Measurements from ENCODE around the gene TP53I13. TPM values are rescaled to one million over a fixed set of nuclear protein-coding genes. Genes with fewer than 3 reads are reported as not detected.

Gene TP53I13
- total RNA-seq, 2 experiments from 2014 or later, result 20.8 to 27.5 TPM

DNA sequence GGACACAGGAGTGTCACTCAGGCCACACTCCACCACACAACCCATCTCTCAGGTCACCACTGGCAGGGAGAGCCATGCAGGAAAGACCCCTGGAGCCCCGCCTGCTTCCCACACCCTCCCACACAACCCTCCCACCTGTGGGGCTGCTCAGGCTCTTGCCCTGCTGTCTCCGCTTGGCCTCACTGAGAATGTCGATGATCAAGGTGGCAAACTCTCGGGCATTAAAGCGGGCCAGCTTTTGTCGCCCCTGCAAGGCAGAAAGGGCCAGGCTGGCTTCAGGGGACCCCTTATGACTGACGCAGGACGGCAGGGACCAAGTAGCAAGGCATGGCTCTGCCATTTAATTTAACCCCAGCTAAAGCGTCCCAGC is 8.5 kb downstream of the TP53I13 start:
- Histone ChIP-seq H3K9me2 (ENCODE audit: insufficient read depth, low read length) (no peaks in the 10 kb centered on the region), H3K27ac (ENCODE audit: low read depth, low read length, poor library complexity, severe bottlenecking) (no peak overlapping the region), H3K4me2 (ENCODE audit: low read length) (no peak overlapping the region), H4K20me1 (ENCODE audit: insufficient read depth, low read length) (no peaks in the 10 kb centered on the region), H3K4me3 (ENCODE audit: low read depth, low read length, poor library complexity, severe bottlenecking) (no peak overlapping the region), H2AFZ (ENCODE audit: low read length) (no peak overlapping the region), H3K4me1 (ENCODE audit: insufficient read depth, low read length, poor library complexity, severe bottlenecking) (peaks cover 17% of the 10 kb centered on the region), H3K36me3 (ENCODE audit: insufficient read depth, low read length) (peaks cover 76% of the 10 kb centered on the region), H3K79me2 (ENCODE audit: insufficient read depth, low read depth, low read length) (no peaks in the 10 kb centered on the region), H3K9me3 (ENCODE audit: low read length) (no peaks in the 10 kb centered on the region)
- TF ChIP-seq, protein P1, sequence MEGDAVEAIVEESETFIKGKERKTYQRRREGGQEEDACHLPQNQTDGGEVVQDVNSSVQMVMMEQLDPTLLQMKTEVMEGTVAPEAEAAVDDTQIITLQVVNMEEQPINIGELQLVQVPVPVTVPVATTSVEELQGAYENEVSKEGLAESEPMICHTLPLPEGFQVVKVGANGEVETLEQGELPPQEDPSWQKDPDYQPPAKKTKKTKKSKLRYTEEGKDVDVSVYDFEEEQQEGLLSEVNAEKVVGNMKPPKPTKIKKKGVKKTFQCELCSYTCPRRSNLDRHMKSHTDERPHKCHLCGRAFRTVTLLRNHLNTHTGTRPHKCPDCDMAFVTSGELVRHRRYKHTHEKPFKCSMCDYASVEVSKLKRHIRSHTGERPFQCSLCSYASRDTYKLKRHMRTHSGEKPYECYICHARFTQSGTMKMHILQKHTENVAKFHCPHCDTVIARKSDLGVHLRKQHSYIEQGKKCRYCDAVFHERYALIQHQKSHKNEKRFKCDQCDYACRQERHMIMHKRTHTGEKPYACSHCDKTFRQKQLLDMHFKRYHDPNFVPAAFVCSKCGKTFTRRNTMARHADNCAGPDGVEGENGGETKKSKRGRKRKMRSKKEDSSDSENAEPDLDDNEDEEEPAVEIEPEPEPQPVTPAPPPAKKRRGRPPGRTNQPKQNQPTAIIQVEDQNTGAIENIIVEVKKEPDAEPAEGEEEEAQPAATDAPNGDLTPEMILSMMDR (conservative IDR thresholded peaks at IDR 0.05; ENCODE audit: low read length), result no peak
- no peak for TF ChIP-seq EZH2phosphoT487 (IDR thresholded peaks at IDR 0.05; ENCODE audit: borderline replicate concordance, low read depth, low read length)
- no peak for DNase-seq (ENCODE audit: low spot score)
- CTCF ChIA-PET (ENCODE audit: unreplicated experiment), result no interaction called here
- intact Hi-C loops (cut with micrococcal nuclease; ENCODE audit: unreplicated experiment), result no loop called here
- BruUV-seq (replicated peaks), result no TSS peak
- POLR2A ChIA-PET, result interaction anchor here (0.5 to 1.9 kb wide), 2 partner anchors 9 to 223 kb away, joined by 3 to 4 read pairs; no protein-coding TSS in a partner anchor

DNA sequence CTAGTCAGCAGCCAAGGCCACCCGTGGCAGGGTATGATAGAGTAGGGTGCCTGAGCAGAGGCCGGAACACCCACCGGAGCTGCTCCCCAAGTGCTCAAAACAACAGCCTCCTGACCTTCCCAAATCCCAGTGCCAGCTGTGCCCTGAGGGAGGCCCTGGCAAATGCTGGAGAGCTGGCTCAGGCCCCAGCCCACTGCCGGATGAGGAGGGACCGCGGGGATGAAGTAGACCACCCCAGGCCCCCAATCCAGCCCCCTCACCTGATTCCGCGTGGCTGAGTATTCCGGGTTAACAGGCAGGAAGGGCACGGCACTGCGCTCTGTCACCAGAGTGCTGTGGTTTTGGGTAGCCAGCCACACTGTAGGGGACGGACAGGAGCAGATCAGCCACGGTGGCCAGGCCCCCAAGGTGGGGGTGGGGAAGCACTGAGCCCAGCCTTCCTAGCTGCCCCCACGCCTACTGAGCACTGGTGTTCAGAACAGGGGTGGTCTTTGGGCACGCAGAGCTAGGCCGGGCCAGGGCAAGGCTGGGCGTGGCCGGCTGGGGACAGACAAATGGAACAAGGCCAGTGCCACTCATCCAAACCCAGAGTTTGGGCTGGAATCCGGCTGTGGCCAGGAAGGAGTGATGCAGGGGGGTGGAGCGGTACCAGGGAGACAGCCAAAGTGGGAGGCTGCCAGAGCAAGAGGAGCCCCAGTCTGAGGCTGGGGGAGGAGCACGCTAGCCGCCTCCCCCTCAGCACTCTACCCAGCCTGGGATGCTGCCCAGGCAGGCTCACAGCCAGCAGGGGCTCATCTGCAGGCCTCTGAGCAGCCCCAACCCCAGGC is 9.1 kb downstream of the TP53I13 start:
- H3K36me3 ChIP-seq (ENCODE audit: insufficient read depth, low read length), result peaks cover 82% of the 10 kb centered on the region
- H3K79me2 ChIP-seq (ENCODE audit: insufficient read depth, low read depth, low read length), result no peaks in the 10 kb centered on the region
- H4K20me1 ChIP-seq (ENCODE audit: insufficient read depth, low read length), result no peaks in the 10 kb centered on the region
- DNase-seq (ENCODE audit: low spot score), result no peak
- no peaks in the 10 kb centered on the region for H3K9me3 ChIP-seq (ENCODE audit: low read length)
- no peak for TF ChIP-seq EZH2phosphoT487 (IDR thresholded peaks at IDR 0.05; ENCODE audit: borderline replicate concordance, low read depth, low read length)
- TF ChIP-seq, protein P1 (conservative IDR thresholded peaks at IDR 0.05; ENCODE audit: low read length), result no peak
- no peak overlapping the region for H3K4me3 ChIP-seq (ENCODE audit: low read depth, low read length, poor library complexity, severe bottlenecking)
- intact Hi-C loops (cut with micrococcal nuclease; ENCODE audit: unreplicated experiment), result no loop called here
- no peak overlapping the region for H3K4me2 ChIP-seq (ENCODE audit: low read length)
- H3K9me2 ChIP-seq (ENCODE audit: insufficient read depth, low read length), result no peaks in the 10 kb centered on the region
- CTCF ChIA-PET (ENCODE audit: unreplicated experiment), result no interaction called here
- peaks cover 17% of the 10 kb centered on the region for H3K4me1 ChIP-seq (ENCODE audit: insufficient read depth, low read length, poor library complexity, severe bottlenecking)
- H2AFZ ChIP-seq (ENCODE audit: low read length), result no peak overlapping the region
- POLR2A ChIA-PET, result interaction anchor here (0.5 to 2.1 kb wide), 4 partner anchors 8 to 683 kb away, joined by 3 to 4 read pairs (median 4); no protein-coding TSS in a partner anchor
- H3K27ac ChIP-seq (ENCODE audit: low read depth, low read length, poor library complexity, severe bottlenecking), result no peak overlapping the region
- BruUV-seq (replicated peaks), result no TSS peak
